Tibial nerve (tissue), 3 donors: Measurements from ENCODE around the gene BAG1.

Experiments
- POLR2A ChIP-seq, 2 donors: fragments of 450-650 bp; IDR thresholded peaks; one replicate each; pipeline ENCODE4 v1.6.1; 2017; ENCODE audit warnings: antibody characterized with exemption in 2 of 2, mild to moderate bottlenecking in 2 of 2, moderate library complexity in 2 of 2
- TF ChIP-seq, protein P1 (sequence below), 5 experiments: fragments of 200-600 bp in 3 of 5; fragments of 450-650 bp in 2 of 5; sonication (generic) in 3 of 5; IDR thresholded peaks; one replicate each; pipeline ENCODE4 v1.5.1; 2016 to 2019; ENCODE audit warnings: antibody characterized with exemption in 5 of 5, mild to moderate bottlenecking in 3 of 5, moderate library complexity in 2 of 5

DNA sequence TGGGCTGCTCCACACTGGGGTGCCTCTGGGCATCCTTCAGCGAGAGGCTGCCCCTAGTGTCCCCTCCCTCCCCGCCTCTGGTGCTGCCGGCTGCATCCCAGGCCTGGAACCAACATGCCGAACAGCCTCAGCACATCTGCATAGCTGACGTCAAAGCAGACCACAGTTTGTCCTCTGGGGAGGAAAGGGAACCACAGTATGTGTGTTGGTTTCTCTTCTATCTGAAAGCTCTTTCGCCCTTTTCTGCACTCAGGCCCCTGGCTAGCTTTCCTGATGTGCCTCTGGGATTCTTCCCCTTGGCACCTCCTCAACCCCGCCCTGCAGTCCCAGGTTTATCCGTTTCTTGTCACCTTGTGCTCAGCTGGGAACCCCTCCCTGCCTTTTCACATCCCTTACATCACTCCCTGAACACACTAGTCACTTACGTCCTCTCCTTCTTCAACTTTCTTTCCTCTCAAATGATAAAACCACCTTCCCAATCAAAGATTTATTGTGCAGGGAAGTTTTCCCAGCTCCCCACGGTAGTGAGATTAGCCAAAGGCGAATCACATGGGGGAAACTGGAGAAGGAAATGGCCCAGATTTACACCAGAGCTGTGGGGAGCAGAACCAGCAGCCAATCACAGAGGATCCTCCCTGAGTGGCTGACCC lies 61.8 kb downstream of the BAG1 start:
- peak in 1 of 2 donors; percentile 14 for TF ChIP-seq POLR2A (IDR thresholded peaks at IDR 0.05)
- TF ChIP-seq, protein P1, sequence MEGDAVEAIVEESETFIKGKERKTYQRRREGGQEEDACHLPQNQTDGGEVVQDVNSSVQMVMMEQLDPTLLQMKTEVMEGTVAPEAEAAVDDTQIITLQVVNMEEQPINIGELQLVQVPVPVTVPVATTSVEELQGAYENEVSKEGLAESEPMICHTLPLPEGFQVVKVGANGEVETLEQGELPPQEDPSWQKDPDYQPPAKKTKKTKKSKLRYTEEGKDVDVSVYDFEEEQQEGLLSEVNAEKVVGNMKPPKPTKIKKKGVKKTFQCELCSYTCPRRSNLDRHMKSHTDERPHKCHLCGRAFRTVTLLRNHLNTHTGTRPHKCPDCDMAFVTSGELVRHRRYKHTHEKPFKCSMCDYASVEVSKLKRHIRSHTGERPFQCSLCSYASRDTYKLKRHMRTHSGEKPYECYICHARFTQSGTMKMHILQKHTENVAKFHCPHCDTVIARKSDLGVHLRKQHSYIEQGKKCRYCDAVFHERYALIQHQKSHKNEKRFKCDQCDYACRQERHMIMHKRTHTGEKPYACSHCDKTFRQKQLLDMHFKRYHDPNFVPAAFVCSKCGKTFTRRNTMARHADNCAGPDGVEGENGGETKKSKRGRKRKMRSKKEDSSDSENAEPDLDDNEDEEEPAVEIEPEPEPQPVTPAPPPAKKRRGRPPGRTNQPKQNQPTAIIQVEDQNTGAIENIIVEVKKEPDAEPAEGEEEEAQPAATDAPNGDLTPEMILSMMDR (IDR thresholded peaks at IDR 0.05) = no peak
